Activated T-helper 9 cell treated with anti-CD3 and anti-CD28 coated beads, Interleukin-2, amount 50 U/mL, for 16 hours (primary cell): ENCODE data around the gene LEFTY2.
"Not testable (repeated sequence)": the region's sequence is repeated elsewhere in the genome, so short reads cannot be mapped to it uniquely, and the experiment has no call there.

ENCODE experiments used
- DNase-seq: peaks from one replicate; pipeline ENCODE4 v3.0.0-alpha.2; 2020; ENCODE audit warnings: low read depth

Gene LEFTY2

GRCh38 chr1:225903623-225904022 is 37.4 kb downstream of the LEFTY2 start:
- no peak for DNase-seq

GRCh38 chr1:225899044-225899925 is 41.7 kb downstream of the LEFTY2 start:
- no peak for DNase-seq

GRCh38 chr1:225897595-225898514 is 43.2 kb downstream of the LEFTY2 start:
- no peak for DNase-seq

- DNase-seq, result peak; percentile 51
Observed at GRCh38 chr1:225896937-225897549, 44.0 kb downstream of the LEFTY2 start.

- no peak for DNase-seq
Observed at GRCh38 chr1:225896494-225896893, 44.5 kb downstream of the LEFTY2 start.

- no peak for DNase-seq
Observed at GRCh38 chr1:225892307-225892706, 48.7 kb downstream of the LEFTY2 start.

- DNase-seq, result no peak
Observed at GRCh38 chr1:225891229-225891972, 49.6 kb downstream of the LEFTY2 start.

GRCh38 chr1:225890346-225891228 is 50.4 kb downstream of the LEFTY2 start:
- no peak for DNase-seq

GRCh38 chr1:225889743-225890142 is 51.3 kb downstream of the LEFTY2 start:
- DNase-seq, result no peak

GRCh38 chr1:225888898-225889601 is 52.0 kb downstream of the LEFTY2 start, which contains the start of gene LEFTY1:
Gene LEFTY1 (minus strand): TSS chr1:225889146. CDS start chr1:225889066, 80 bp downstream.
- DNase-seq, result no peak

- DNase-seq, result no peak
Observed at GRCh38 chr1:225888289-225888897, 52.6 kb downstream of the LEFTY2 start.

- not testable (repeated sequence) for DNase-seq
Observed at GRCh38 chr1:225887554-225888288, 53.3 kb downstream of the LEFTY2 start.

- no peak for DNase-seq
Observed at GRCh38 chr1:225887030-225887314, 54.0 kb downstream of the LEFTY2 start.
